COR-L47 (cell line): ENCODE measurements around the gene IZUMO4.
"Not testable (repeated sequence)": the region's sequence is repeated elsewhere in the genome, so short reads cannot be mapped to it uniquely, and the experiment has no call there.

Source experiments
- DNase-seq: peaks from one replicate; lab custom pipeline; 2025; lab: John Stamatoyannopoulos, UW

Gene IZUMO4

DNA sequence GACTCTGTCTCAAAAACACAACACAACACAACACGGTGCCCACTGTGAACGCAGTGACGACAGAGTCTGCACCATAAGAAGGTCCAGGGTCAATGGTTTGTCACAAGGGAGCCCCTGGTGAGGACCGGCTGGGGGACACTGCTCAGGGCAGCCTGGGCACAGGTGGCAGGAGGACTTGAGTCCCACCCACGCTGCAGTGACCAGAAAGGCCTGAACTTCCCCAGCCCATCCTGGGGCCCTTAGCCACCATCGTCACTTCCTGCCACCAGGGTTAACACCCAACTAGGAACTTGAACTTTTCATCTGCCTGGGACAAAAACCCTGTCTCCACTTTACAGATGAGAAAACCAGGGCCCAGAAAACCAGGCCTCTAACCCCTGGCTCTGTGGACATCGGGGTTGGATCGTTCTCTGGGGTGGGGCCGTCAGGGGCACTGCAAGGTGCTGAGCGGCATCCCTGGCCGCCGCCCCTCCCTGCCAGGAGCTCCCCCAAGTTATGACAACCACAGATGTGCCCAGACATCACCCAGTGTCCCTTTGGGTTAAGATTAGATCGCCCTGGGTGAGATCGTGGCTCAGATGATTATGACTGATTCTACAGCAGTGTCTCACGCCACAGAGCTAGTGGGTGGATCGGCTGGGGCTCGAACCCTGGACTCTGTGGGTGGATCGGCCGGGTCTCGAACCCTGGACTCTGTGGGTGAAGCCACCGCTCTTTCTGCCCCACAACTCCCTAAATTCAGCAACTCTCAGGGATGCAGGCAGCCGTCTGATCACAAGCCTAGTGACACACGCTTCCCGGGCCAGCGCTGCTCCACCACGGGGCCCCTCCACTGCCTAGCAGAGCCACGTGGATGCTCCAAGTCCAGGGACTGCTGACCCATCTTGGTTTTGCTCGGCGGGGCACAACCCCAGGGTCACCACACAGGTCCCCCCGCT lies 14.6 kb upstream of the IZUMO4 start:
- no peak for DNase-seq

DNA sequence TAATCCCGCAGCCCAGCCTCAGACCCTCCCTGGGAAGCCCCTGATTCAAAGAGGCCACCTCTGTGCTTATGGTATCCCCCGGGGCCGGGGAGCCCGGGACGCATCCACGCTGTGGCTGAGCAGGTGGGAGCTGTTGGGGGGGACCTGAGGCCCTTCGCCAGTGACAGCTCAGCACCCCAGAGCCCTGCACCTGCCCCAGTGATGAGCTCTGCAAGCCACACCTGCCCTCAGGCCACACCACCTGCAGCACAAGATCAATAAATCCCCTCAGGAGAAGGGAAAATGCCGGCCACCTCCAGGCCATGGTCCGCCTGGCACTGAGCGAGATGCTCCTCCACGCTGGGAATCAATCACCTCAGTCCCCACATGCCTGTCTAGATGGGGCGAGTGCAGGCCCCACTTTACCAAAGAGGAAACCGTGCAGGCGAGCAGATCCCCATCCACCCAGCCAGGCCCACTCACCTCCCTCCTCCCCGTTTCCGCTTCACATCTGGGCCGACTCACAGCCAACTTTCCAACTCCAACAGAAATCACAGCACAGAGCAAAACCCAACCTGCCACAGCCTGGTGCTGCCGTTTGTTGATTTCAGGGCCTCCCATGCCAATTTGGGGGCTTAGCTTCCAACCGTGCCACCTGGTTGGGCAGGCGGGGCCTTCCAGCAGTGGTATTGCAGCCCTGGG lies 13.4 kb upstream of the IZUMO4 start:
- no peak for DNase-seq

DNA sequence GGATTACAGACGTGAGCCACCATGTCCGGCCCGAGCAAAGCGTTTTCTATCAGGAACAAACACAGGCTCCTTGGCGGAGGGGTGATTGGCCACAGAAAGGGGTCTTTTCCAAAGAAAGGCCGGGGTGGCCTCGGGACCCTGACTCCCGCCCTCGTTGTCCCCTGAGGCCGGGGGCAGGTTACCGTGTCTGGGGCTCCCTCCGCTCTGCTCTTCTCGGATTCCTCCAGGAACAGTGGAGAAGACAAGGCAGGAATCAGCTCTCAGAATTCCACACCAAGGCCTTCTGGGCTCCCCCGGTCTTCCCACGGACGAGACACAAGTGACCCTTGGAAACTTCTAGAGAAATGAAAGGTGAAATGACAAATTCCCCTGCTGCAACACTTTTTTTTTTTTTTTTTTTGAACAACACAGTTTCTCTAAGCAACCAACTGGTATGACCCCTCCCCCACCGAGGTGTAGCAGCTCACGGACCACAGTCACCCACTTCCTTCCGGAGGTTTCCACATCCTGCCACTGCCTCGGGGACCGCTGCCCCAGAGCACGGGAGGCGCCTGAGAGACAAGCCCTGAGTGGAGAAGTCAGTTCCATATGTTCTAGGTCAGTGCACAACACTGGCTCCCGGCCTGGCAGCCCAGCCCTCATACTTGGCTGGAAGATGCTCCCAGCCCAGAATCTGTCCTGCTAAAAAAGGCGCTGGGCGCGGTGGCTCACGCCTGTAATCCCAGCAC lies 11.6 kb upstream of the IZUMO4 start:
- DNase-seq, result no peak

DNA sequence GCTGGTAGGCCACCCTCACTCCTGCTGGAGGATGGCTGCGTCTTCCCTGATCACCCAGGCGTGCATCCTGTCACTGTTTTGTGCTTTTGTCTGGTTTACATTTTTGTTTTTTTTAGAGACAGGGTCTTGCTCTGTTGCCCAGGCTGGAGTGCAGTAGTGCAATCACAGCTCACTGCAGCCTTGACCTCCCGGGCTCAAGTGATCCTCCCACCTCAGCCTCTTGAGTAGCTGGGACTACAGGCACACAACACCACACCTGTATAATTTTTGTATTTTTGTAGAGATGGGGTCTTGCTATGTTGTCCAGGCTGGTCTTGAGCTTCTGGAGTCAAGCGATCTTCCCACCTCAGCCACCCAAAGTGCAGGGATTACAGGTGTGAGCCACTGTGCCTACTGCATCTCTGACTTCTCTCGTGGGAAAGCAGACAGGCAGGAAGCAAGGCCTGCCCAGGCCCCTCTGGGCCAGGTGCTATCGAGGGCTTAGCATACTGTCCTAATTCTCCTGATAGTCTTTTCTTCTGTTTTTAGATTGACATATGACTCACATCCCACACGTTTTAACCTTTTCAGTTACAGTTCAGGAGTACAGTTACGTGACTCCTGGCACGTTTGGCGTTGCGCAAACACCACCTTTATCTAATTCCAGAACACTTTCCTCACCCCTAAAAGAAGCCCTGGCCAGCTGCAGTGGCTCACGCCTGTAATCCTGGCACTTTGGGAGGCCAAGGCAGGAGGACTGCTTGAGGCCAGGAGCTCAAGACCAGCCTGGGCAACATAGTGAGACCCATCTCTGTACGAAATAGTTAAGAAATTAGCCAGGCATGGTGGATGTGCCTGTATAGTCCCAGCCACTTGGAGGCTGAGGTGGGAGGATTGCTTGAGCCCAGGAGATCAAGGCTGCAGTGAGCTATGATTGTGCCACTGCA lies 9.8 kb upstream of the IZUMO4 start:
- DNase-seq, result not testable (repeated sequence)

DNA sequence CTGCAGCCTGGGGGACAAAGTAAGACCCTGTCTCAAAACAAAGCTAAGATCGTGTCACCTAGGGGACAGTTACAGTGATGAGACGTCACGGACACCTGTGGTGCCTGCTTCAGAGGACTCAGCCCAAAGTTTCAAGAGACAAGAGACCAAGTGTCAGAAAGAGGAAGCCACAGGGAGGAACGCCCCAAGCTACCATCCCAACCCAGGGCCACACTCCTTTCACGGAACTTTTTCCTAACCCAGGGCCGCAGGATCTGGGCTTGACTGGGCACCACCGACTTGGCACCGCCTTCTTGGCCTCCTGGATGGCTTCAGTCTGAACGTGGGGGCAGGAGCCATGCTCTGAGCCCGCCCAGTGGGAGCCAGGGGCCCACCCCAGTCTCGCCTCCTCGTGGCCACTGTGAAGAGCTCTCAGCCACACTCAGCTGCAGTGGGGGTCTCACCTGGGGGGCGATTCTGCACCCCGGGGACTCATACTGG lies 9.1 kb upstream of the IZUMO4 start:
- no peak for DNase-seq

DNA sequence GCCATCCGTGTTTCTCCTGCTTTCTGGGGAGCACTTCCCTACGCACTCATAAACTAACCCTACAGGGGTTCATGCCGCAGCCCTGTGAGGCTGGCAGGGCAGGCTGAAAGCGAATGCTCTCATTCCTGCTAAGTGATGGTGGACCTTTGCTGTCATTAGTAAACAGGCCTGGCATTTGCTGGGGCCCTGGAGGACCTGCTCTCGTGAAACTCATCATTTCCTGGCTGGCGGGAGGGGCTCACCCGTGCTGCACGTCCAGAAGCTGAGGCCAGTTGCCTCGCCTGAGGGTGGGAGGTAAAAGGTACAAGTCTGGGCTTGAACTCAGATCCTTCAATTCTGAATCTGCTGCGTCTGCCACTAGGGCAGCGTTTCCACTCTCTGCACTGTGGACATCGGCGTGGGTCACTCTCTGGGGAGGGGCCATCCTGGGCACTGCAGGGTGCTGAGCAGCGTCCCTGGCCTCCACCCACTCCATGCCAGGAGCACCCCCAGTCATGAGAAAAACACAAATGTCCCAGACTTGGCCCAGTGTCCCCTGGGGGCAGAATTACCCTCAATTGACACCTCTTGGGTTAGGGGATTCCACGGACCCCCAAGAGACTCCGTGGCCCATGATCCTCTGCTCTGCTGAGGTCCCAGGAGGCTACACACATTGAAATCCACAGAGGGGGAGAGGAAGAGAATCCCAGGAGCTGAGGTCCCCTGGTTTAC lies 7.6 kb upstream of the IZUMO4 start:
- DNase-seq, result no peak

DNA sequence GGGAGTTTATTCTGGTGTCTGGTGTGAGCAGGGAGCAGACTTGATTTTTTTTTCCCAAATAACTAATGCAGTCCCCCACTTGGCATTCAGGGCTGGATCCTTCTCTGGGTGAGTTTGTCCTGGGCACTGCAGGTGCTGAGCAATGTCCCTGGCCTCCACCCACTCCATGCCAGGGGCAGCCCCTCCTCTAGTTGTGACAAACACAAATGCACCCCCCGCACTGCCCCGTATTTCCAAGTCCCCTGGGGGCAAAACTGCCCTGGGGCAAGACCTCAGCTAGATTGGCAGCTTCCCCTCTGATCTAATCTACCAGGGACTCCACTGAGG lies 7.0 kb upstream of the IZUMO4 start:
- DNase-seq, result no peak

DNA sequence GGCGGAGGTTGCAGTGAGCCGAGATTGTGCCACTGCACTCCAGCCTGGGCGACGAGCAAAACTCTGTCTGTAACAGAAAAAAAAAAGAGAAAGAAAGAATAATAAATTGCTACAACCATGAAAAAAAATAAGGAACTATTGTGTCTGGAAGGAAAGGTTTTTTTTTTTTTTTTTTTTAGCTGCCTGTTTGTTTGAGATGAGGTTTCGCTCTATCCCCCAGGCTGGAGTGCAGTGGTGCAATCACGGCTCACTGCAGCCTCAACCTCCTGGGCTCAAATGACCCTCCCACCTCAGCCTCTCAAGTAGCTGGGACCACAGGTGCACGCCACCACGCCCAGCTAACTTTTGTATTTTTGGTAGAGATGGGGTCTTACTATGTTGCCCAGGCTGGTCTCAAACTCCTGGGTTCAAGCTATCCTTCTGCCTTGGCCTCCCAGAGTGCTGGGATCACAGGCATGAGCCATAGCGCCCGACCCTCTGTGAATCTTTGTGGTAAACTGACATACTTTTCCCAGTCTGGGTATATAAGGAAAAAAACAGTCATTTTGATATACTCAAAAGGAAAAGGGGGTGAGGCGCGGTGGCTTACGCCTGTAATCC lies 4.7 kb upstream of the IZUMO4 start:
- not testable (repeated sequence) for DNase-seq

DNA sequence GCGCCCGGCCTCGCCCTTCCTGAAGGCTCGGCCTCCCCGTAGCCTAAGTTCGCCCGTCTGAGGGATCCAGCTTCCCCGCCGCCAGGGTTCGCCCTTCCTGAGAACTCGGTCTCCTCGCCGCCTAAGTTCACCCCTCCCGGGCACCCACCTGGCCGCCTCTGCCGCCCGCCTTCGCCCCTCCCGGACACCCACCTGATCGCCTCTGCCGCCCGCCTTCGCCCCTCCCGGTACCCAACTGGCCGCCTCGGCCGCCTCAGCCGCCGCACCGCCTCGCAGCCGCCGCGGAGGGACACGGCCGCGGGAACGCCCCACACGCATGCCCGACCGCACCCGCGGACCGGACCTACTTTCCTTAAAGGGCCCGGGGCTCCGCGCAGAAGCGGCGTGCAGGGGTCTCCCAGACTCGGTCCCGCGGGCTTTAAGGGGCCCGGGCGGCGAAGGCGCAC lies 658 bp upstream of the IZUMO4 start, which contains the start of gene MOB3A:
Gene MOB3A, minus strand, starts transcription at position 293 of the 446 bp plus-strand sequence. CDS start 17,766 bp downstream, outside the sequence.
- peak; percentile 91 for DNase-seq

DNA sequence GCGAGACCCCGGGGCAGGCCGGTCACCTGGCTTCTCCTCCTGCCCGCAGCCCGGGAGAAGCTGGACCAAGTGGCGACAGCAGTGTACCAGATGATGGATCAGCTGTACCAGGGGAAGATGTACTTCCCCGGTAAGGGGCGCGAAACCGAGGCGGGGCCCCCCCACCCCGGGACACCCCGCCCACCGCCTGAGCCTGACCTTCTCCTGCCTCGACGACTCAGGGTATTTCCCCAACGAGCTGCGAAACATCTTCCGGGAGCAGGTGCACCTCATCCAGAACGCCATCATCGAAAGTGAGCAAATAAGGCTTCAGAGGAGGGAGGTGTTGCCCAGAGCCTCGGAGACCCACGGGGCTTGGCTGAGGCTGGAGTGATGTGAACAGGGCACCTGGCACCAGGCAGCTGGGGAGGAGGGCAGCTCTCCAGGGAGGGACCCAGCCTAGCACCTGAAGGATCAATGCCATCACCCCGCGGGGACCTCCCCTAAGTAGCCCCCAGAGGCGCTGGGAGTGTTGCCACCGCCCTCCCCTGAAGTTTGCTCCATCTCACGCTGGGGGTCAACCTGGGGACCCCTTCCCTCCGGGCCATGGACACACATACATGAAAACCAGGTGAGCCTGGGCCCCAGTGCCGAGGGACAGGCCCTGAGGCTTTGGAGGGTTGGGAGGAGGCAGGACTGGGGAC lies 629 bp downstream of the IZUMO4 start:
- DNase-seq, result no peak

DNA sequence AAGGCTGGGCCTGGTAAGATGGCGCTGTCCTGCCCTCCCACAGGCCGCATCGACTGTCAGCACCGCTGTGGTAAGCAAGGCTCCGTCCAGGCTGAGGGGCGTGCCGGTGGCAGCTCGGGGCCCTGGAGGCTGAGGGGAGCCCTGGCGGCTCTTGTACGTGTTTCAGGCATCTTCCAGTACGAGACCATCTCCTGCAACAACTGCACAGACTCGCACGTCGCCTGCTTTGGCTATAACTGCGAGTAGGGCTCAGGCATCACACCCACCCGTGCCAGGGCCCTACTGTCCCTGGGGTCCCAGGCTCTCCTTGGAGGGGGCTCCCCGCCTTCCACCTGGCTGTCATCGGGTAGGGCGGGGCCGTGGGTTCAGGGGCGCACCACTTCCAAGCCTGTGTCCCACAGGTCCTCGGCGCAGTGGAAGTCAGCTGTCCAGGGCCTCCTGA lies 1.2 kb downstream of the IZUMO4 start:
- no peak for DNase-seq

DNA sequence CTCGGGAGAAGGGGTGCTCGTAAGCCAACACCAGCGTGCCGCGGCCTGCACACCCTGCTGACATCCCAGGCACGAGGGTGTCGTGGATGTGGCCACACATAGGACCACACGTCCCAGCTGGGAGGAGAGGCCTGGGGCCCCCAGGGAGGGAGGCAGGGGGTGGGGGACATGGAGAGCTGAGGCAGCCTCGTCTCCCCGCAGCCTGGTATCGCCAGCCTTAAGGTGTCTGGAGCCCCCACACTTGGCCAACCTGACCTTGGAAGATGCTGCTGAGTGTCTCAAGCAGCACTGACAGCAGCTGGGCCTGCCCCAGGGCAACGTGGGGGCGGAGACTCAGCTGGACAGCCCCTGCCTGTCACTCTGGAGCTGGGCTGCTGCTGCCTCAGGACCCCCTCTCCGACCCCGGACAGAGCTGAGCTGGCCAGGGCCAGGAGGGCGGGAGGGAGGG lies 2.4 kb downstream of the IZUMO4 start:
- no peak for DNase-seq

DNA sequence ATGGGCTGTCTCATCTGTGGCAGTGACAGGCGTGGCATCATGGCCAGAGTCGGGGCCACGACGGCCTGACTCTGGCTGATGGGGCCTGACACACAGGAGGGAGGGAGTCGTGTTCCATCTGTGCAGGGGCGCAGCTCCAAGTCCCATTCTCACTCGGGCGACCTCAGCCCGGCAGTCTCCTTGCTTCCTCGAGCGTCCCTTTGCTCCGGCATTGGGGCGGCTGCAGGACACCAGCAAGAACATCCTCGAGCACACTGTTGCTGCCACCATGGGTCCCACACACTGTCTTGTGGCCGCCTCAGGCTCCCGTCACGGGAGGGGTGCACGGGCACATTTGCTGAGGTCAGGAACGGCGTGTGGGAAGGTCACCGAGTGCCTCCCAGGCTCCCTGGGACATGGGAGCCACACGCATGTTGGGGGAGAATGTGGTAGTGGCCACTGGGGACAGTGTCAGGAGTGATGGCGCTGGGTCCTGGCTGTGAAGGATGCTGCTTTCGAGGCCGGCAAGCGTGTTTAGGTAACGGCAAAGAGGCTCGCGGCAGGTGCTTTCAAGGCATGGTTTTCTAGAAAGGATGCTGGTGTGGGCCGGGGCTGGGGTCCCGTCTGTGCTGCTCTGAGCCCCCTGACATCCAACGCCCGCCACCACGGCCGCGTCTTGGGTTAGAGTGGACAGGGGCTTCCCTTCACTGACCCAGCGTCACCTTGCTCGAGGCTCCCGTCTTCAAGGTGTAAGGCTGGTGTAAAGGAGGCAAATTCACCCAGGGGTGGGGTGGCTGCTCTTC lies 3.4 kb downstream of the IZUMO4 start:
- DNase-seq, result no peak

DNA sequence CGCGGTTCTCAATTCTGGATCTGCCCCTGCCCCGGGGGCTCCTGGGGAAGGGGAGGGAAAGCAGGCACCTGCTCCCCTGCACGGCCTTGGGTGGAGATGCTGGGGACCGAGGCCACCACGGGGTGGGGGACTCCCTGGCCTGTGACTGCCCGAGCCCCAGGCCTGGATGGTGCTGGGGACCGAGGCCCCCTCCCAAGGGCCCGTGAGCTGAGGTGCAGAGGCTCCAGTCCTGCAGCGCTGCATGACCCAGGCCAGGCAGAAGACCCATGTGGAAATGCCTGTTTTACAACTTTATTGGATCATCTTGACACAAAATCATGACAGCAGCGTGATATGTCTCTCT lies 4.0 kb downstream of the IZUMO4 start:
- no peak for DNase-seq

DNA sequence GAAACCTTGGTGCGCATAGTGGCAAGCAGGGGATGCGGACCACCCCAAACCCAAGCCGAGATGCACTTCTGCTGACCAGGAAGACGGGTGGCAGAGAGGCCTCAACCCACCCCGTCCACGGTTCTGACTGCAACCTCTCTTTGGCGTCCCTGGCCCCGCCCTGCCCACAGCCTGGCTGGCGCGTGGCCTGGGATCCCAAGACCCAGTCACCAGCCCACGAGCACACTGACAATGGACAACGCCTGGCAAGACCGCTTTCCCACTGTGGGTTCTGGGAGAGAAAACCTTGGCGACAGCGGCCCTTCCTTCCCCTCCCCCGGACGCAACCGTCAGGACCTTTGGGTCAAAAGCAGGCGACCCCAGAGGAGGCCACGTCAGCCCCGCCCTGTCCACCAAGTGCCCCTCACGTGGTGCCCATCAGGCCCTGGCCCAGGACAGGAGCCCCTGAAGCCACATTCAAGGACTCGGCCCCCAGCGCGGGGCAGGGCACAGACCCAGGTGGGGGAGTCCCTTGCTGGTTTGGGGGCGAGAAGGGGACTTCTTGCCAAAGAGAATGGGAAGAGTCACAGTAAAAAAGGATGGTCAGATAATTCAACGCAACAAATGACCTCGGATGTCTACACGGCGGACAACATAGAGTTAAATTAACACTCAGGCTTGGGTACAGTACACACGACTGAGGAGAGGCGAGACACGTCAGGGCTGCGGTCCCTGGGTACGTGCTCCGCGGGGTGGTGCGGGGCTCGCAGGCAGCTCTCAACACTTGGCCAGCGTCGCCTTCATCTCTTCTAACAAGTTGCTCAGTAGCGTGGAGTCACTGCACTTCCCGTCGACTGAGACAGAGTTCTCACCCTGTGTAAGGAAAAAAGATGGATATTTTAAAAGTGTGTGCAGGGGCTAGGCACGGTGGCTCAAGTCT lies 5.0 kb downstream of the IZUMO4 start:
- no peak for DNase-seq

DNA sequence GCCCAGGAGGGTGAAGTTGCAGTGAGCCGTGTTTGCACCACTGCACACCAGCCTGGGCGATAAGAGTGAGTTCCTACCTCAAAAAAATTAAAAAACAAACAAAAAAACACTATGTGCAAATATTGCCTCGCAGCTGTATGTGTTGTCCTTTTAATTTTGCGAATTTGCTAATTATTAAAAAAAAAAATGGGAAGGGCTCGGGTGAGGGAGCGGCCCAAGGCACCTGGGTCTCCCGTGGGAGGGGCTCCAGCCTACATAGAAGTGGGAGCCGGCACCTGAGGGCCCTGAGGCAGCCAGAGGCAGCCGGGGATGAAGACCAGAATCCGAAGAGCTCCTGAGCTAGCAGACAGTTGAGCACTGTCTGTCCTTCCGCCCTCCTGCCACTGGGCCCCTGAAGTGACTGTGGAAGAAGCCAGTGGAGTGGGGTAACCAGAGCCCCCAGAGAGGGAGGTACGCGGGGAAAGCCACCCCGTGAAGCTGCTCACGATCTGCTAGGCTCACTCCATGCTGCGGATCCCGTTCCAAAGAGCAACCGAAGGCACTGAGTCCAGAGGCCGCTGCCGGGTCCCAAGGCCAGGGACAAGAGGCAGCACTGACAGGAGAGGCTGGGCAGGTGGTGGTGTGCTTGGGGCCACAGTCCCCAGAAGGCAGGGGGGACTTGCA lies 6.5 kb downstream of the IZUMO4 start:
- DNase-seq, result no peak
